AG04450 (cell line): ENCODE data around the gene LPIN1. TPM values are rescaled to one million over a fixed set of nuclear protein-coding genes. Genes with fewer than 3 reads are reported as not detected.

Experiments
- CTCF ChIA-PET: fragments of 300-600, 350-600 bp; formaldehyde crosslinking; extraction: SDS; loops from one replicate; lab custom pipeline; 2022; ENCODE audit warnings: antibody characterized with exemption, inconsistent platforms; lab: Charles Lee
- POLR2A ChIA-PET: fragments of 350-600 bp; formaldehyde crosslinking; extraction: SDS; loops from one replicate; lab custom pipeline; 2021; ENCODE audit warnings: antibody characterized with exemption, inconsistent platforms; lab: Yijun Ruan, JAX
- DNase-seq: peaks from one replicate; pipeline ENCODE4 v3.0.0-alpha.2; 2011; ENCODE audit warnings: low read depth, low spot score
- H3K27ac ChIP-seq: one replicate; pipeline ENCODE4 v1.5.1; 2012; ENCODE audit warnings: low read depth, low read length, control low read depth
- H3K27me3 ChIP-seq: one replicate; pipeline ENCODE4 v1.6.0; 2012; ENCODE audit warnings: low read length; ENCODE audit not compliant: control insufficient read depth, insufficient read depth
- H3K4me3 ChIP-seq: 2 replicates; pipeline ENCODE4 v1.5.1; 2011; ENCODE audit warnings: mild to moderate bottlenecking, low read depth, low read length, control low read depth
- H3K9me3 ChIP-seq: 2 replicates; pipeline ENCODE4 v1.5.1; 2012; ENCODE audit warnings: low read length; ENCODE audit not compliant: control insufficient read depth, insufficient read depth
- CTCF ChIP-seq: IDR thresholded peaks from 2 replicates; pipeline ENCODE4 v1.5.1; 2011; ENCODE audit warnings: low read depth, low read length, control low read depth, inconsistent platforms
- polyA plus RNA-seq: library from polyadenylated mRNA; depleted of rRNA; stranded (reverse); fragments of >200 nt; gene quantifications from 2 replicates; pipeline ENCODE4 v1.2.3, GENCODE V29; 2011

LPIN1 gene
- polyA plus RNA-seq, 1 experiment: 40.5 TPM

GRCh38 chr2:11795590-11795989 is 49.2 kb downstream of the LPIN1 start:
- Histone ChIP-seq H3K27ac (no peak overlapping the region), H3K27me3 (no peaks in the 10 kb centered on the region), H3K4me3 (no peak overlapping the region), H3K9me3 (no peaks in the 10 kb centered on the region)
- CTCF ChIA-PET: interaction anchor here (0.6 kb wide), 1 partner anchor 10 kb away, joined by 7 read pairs; no protein-coding TSS in a partner anchor
- no peak for DNase-seq
- POLR2A ChIA-PET: no interaction called here
- no peak for TF ChIP-seq CTCF

GRCh38 chr2:11796190-11797171 is 50.0 kb downstream of the LPIN1 start:
- Histone ChIP-seq H3K4me3 (no peak overlapping the region), H3K27ac (no peak overlapping the region), H3K27me3 (no peaks in the 10 kb centered on the region), H3K9me3 (no peaks in the 10 kb centered on the region)
- ChIA-PET POLR2A (no interaction called here), CTCF (interaction anchor here (0.5 kb wide), 1 partner anchor 11 kb away, joined by 3 read pairs; no protein-coding TSS in a partner anchor)
- DNase-seq: no peak
- TF ChIP-seq CTCF: no peak

GRCh38 chr2:11797846-11798245 is 51.4 kb downstream of the LPIN1 start:
- no peaks in the 10 kb centered on the region for H3K9me3 ChIP-seq
- no peak overlapping the region for H3K4me3 ChIP-seq
- CTCF ChIA-PET: no interaction called here
- no peak overlapping the region for H3K27ac ChIP-seq
- TF ChIP-seq CTCF: no peak
- no peak for DNase-seq
- POLR2A ChIA-PET: no interaction called here
- H3K27me3 ChIP-seq: no peaks in the 10 kb centered on the region

- no peak for DNase-seq
- CTCF ChIA-PET: interaction anchor here (1.0 to 1.1 kb wide), 2 partner anchors 21 to 106 kb away, joined by 3 read pairs; no protein-coding TSS in a partner anchor
- no peaks in the 10 kb centered on the region for H3K27me3 ChIP-seq
- H3K27ac ChIP-seq: no peak overlapping the region
- H3K4me3 ChIP-seq: no peak overlapping the region
- POLR2A ChIA-PET: no interaction called here
- no peak for TF ChIP-seq CTCF
- H3K9me3 ChIP-seq: no peaks in the 10 kb centered on the region
These were observed 52.4 kb downstream of the LPIN1 start for GRCh38 chr2:11798701-11799435.

- Histone ChIP-seq H3K4me3 (no peak overlapping the region), H3K27me3 (no peaks in the 10 kb centered on the region), H3K9me3 (no peaks in the 10 kb centered on the region), H3K27ac (no peak overlapping the region)
- CTCF ChIA-PET: no interaction called here
- POLR2A ChIA-PET: no interaction called here
- no peak for DNase-seq
- no peak for TF ChIP-seq CTCF
These were observed 53.4 kb downstream of the LPIN1 start for GRCh38 chr2:11799826-11800225.
